ENCODE results near the gene KLHL25.
"Not testable (repeated sequence)": the region's sequence is repeated elsewhere in the genome, so short reads cannot be mapped to it uniquely, and the experiment has no call there.

The KLHL25 gene

DNA sequence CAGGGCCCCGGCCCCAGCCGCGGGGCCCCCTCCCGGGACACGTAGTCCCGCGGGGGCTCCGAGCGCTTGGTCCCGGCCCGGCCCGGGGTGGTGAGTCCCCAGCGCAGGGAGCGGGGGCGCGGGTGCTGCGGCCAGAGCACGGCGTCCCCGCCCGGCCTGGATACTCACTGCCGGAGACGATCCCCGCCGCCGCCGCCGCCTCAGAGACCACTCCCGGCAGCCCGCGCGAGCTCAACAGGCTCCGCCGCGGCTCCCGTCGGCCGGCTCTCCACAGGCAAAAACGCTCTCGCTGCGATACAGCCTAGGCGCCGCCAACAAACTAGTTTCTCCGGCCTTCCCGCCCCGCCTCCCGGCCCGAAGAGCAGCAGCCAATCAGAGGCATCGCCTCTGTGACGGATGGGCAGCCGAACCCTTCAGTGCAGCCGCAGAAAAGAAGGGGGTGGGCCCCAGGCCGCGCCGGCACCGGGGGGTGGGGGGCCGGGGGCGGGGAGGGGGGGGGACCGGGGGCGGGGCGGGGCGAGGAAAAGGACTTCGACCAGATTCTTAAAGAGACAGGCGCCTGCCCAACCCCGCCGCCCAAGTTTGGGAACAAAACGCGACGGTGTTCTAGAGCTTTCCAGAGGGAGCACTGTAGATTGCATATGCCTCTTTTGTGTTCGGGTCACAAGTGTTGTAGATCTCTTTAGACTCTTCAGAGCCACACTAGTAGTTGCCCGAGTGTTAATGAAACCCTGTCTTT lies at the start of gene KLHL25:
KLHL25 (minus strand) TSS at position 328 of the 739 bp plus-strand sequence. CDS start 25,115 bp downstream, outside the sequence.
- DNase-seq, result peak; percentile 89

DNA sequence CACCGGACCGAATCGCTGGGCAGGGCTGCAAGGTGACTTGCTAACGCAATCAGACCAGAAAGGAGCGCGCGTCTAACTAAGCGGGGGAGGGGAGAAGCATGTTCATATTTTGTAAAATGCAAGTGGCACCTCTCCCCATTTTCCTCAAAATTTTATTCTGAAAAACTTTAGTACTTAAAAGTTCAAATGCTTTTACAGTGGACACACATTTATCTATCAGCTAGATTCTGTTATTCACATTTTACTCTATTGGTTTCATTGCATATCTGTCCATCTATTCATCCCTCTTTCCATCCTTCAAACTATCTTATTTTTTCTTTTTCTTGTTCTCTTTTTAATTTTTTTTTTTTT lies 46.1 kb upstream of the KLHL25 start:
- DNase-seq, result no peak

DNA sequence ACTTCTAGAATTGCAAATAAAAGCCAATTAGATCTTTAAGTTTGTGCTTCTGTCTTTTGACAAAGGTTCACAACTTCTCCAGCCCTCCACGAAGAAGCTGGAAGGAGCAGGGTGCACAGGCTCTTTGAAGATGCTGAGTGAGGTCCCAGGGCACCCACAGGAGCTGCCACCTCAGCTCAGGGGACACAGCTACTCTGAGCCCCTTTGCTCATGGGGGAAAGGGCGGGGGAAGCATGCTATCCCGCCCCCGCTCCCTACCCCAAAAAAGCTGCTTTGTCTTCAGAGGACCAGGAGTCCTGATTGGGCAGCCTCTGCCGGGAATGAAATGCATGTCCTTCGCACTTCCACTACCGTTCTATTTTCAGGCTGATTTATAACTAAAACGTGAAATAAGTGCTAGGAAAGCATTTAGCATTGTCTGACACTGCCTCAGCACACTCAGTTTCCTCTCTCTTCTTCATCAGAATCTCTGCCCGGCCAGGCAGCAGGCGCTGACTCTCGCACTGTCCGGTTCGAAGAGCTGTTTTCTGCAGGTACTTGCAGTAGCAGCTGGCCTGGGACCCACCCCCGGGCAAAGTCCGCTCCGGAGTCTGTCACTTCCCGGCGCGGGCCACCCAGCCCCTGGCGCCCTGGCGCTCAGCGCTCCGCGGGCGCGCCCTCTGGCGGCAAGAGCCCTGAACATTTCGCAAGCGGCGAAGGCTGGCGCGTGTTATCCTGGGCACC lies 45.5 kb upstream of the KLHL25 start:
- peak; percentile 26 for DNase-seq

DNA sequence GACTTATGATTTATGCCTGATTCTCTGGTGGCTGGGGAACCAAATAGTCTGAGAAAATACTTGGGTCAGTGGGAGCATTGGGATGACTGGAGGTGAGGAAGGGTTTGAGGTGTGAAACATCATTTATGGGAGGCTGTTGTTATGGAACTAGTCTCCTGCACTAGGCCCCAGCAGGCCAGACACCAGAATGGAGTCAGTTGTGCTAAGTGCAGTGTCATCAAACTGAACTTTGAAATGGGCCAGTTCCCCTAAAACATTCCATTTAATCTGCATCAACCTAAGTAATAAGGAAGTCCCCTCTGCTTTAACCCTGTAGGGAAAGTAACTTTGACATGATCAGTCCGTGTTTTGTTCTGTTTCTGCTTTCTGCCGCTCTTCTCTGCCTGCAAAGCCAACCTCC lies 44.9 kb upstream of the KLHL25 start:
- no peak for DNase-seq

DNA sequence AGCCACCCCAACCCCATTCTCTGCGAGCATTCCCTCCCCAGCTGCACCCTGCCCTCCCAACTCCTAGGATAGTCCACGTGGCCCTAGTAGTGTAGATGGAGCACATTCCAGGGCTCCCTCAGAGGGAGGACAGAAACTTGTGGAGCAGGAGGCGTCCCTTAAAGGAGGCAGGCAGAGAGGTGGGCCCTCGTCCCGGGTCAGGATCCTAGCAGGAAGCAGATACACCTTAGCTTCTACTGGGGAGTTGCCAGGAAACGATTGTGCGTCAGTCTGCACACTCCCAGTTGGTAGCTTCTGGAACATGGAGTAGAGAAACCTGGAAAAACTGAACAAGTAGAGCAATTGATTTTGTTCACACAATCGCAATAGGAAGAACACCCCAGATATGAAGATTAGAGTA lies 43.9 kb upstream of the KLHL25 start:
- no peak for DNase-seq

- no peak for DNase-seq
Observed at GRCh38 chr15:85837881-85838280, 43.2 kb upstream of the KLHL25 start.

DNA sequence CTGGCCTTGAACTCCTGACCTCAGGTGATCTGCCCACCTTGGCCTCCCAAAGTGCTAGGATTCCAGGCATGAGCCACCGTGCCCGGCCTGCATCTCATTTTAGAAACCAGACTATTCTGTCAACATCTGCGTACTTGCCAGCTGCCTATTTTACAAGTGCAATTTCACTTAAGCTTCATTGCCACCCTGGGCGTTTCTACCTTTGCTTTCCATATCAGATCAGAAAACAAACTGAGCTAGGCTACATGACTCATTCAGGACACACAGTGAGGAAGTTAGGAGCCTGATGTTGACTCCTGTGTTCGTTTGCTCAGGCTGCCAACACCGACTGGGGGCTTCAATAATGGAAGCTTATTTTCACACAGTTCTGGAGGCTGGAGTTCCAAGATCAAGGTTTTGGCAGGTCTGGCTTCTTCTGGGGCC lies 42.3 kb upstream of the KLHL25 start:
- DNase-seq, result no peak

DNA sequence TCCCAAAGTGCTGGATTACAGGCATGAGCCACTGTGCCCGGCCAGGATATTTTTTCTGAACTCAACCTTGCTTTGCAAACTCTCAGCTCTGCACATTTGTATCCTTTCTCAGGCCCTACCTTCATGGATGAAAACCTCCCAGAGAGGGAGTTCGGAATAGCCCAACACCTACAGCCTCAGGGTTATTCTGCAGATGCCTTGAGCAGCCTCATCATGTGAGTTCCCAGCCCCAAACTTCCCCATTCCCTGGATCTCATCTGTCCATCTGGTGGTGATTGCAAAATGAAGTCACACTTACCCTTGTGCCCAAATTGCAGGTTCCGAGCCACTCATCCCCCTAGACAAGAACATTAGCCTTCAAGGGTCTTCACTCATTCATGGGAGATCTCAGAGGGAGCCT lies 39.9 kb upstream of the KLHL25 start:
- no peak for DNase-seq

GRCh38 chr15:85832394-85832793 lies 37.7 kb upstream of the KLHL25 start:
- DNase-seq, result no peak

- peak; percentile 6 for DNase-seq
Observed at GRCh38 chr15:85831415-85832113, 36.8 kb upstream of the KLHL25 start.

DNA sequence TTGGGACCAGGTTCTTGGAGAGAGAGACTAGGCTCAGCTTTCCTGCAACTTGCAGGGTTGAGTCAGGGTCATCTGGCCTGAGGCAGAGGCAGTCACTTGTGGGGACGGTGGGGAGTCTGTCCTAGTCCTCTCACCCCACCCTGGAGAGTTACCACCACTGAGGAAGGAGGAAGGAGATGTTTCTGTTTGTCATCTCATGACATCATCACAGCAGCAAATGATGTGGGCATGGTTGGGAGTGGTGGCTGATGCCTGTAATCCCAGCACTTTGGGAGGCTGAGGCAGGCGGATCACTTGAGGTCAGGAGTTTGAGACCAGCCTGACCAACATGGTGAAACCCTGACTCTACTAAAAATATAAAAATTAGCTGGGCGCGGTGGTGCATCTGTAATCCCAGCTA lies 35.0 kb upstream of the KLHL25 start:
- DNase-seq, result not testable (repeated sequence)

GRCh38 chr15:85828874-85829273 lies 34.1 kb upstream of the KLHL25 start:
- peak; percentile 13 for DNase-seq

DNA sequence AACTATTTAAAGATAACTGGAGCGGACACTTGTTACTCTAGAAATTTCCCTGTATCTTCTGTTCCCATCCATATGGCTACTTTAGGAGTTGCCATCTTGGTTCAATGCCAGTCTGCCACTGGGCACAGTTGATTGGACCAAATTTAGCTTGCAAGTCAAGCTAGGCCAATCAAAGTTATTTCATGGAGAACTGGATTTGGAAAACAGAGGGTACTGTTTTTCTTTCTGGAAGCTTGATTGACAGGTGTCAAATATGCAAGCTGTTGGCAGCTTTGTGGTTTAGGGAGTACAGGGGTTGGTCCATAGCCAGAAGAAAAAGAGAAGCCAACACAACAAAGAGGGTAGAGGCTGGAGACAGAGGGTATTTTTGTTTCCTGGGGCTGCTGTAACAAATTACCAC lies 33.4 kb upstream of the KLHL25 start:
- DNase-seq, result peak; percentile 87

- no peak for DNase-seq
Observed at GRCh38 chr15:85826756-85827515, 32.2 kb upstream of the KLHL25 start.

- DNase-seq, result peak; percentile 4
Observed at GRCh38 chr15:85825719-85826118, 31.0 kb upstream of the KLHL25 start.

- DNase-seq, result no peak
Observed at GRCh38 chr15:85825118-85825517, 30.4 kb upstream of the KLHL25 start.

DNA sequence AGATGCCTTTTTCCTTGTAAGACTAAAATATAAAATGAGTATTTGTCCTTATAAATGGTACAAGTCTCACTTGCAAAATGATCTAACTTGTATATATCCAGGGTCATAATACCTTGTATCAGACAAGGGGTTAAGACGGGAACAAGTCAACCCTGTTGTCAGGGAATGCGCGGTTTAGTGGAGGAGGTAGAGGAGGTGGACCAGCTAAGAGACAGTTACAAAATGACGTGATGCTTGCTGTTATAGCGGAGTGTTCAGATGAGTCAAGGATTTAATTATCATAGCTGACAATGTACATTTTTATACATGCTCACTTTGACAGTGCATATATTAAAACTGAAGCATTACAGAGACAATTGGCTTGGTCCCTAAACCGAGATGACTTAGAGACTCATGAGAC lies 26.8 kb upstream of the KLHL25 start:
- no peak for DNase-seq

- DNase-seq, result no peak
Observed at GRCh38 chr15:85819938-85820337, 25.2 kb upstream of the KLHL25 start.

DNA sequence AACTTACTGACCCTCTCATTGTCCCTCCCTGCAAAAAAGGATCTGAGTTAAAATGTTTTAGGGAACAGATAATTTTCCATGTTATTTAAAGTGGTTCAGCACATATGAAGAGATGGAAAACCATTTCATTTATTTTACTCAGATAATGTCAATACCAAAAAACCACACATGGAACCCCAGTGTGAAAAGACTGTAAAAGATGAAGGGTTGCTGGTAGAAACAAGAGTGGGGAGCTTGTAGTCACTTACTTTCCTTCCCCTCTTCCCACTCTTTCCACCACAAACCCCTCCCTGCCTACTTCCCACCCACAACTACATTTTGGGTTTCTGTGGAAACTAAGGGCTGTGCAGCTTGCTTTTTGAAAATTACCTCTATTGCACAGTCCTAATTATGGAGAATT lies 18.5 kb upstream of the KLHL25 start:
- no peak for DNase-seq

DNA sequence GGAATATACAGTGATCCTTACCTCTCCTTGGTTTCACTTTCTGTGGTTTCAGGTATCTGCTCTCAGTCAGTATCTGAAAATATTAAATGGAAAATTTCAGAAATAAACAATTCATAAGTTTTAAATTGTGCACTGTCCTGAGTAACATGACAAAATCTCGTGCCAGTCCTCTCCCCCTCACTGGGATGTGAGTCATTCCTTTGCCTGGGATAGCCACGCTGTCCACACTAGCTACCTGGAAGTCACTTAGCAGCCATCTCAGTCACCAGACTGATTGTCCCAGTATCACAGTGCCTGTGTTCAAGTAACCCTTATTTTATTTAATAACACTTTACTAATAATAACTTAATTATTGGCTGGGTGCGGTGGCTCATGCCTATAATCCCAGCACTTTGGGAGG lies 15.3 kb upstream of the KLHL25 start:
- no peak for DNase-seq

- no peak for DNase-seq
Observed at GRCh38 chr15:85805420-85805819, 10.7 kb upstream of the KLHL25 start.

DNA sequence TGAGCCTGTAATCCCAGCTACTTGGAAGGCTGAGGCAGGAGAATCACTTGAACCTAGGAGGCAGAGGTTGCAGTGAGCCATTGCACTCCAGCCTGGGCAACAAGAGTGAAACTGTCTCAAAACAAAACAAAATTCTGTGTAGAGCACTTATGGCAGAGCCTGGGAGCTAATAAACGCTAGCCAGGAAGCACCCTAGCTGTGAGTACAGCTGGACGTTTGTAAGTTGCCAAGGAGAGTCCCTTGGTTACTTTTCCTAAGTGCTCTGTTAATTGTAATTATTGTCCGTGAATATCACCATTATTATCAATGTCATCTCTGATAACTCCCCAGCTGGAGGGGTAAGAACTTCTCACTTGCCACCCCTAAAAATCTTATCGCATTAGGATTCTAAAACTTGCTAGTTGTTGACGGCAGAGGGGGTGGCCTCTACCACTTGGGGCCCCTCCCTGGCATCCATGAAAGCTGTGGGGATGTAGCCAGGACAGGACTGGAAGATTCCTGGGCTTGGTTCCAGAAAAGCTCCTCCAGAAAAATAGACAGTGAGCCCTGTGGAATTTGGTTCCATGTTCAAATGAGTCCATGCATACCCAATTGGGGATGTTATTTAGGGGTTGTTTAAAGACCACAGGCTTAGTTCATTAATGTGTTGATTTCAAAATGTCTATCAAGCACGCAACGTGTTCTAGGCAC lies 9.9 kb upstream of the KLHL25 start:
- peak; percentile 56 for DNase-seq

GRCh38 chr15:85802617-85803016 lies 7.9 kb upstream of the KLHL25 start:
- not testable (repeated sequence) for DNase-seq

All from NCI-H446 treated with DMSO at 0.1 percent for 48 hours (cell line).